Effector memory CD4-positive, alpha-beta T cell (primary cell): ENCODE results near the gene COQ2.

Source experiments
- DNase-seq, 3 donors: peaks; one replicate each; pipeline ENCODE4 v3.0.0-alpha.2; 2020
- H3K27ac ChIP-seq: 2 replicates; pipeline ENCODE4 v1.7.0; 2013; ENCODE audit warnings: mild to moderate bottlenecking, low read length, moderate library complexity; ENCODE audit not compliant: insufficient read depth, poor library complexity, severe bottlenecking
- H3K27me3 ChIP-seq: replicated peaks from 2 replicates; pipeline ENCODE4 v1.7.0; 2013; ENCODE audit warnings: mild to moderate bottlenecking, low read length; ENCODE audit not compliant: insufficient read depth, control insufficient read depth, poor library complexity, severe bottlenecking
- H3K36me3 ChIP-seq: 2 replicates; pipeline ENCODE4 v1.7.0; 2013; ENCODE audit warnings: mild to moderate bottlenecking, low read length, moderate library complexity; ENCODE audit not compliant: control insufficient read depth, insufficient read depth
- H3K4me1 ChIP-seq: 2 replicates; pipeline ENCODE4 v1.7.0; 2013; ENCODE audit warnings: low read length, mild to moderate bottlenecking; ENCODE audit not compliant: control insufficient read depth, insufficient read depth, poor library complexity, severe bottlenecking
- H3K4me3 ChIP-seq: 2 replicates; pipeline ENCODE4 v1.7.0; 2013; ENCODE audit warnings: low read length, low read depth, mild to moderate bottlenecking; ENCODE audit not compliant: insufficient read depth, poor library complexity, severe bottlenecking
- H3K9me3 ChIP-seq: 2 replicates; pipeline ENCODE4 v1.7.0; 2013; ENCODE audit warnings: mild to moderate bottlenecking, low read length, moderate library complexity; ENCODE audit not compliant: control insufficient read depth

The COQ2 gene

GRCh38 chr4:83267121-83267829, 17.3 kb downstream of the COQ2 start:
- H3K9me3 ChIP-seq, result no peaks in the 10 kb centered on the region
- H3K27me3 ChIP-seq, result no peaks in the 10 kb centered on the region
- H3K27ac ChIP-seq, result no peak overlapping the region
- no peaks in the 10 kb centered on the region for H3K36me3 ChIP-seq
- DNase-seq, result no peak
- no peaks in the 10 kb centered on the region for H3K4me1 ChIP-seq
- H3K4me3 ChIP-seq, result no peak overlapping the region

- no peak for DNase-seq
- no peak overlapping the region for H3K27ac ChIP-seq
- H3K36me3 ChIP-seq, result no peaks in the 10 kb centered on the region
- H3K4me3 ChIP-seq, result no peak overlapping the region
- H3K4me1 ChIP-seq, result no peaks in the 10 kb centered on the region
- H3K27me3 ChIP-seq, result no peaks in the 10 kb centered on the region
- no peaks in the 10 kb centered on the region for H3K9me3 ChIP-seq
Observed at GRCh38 chr4:83266689-83267088, 17.9 kb downstream of the COQ2 start.

- no peak for DNase-seq
- Histone ChIP-seq H3K36me3 (no peaks in the 10 kb centered on the region), H3K4me1 (peaks cover 3% of the 10 kb centered on the region), H3K27ac (no peak overlapping the region), H3K27me3 (no peaks in the 10 kb centered on the region), H3K9me3 (no peaks in the 10 kb centered on the region), H3K4me3 (no peak overlapping the region)
Observed at GRCh38 chr4:83263106-83263505, 21.5 kb downstream of the COQ2 start.

GRCh38 chr4:83262682-83263081, 21.9 kb downstream of the COQ2 start:
- no peaks in the 10 kb centered on the region for H3K36me3 ChIP-seq
- no peaks in the 10 kb centered on the region for H3K9me3 ChIP-seq
- H3K4me1 ChIP-seq, result peaks cover 3% of the 10 kb centered on the region
- H3K4me3 ChIP-seq, result no peak overlapping the region
- no peaks in the 10 kb centered on the region for H3K27me3 ChIP-seq
- no peak overlapping the region for H3K27ac ChIP-seq
- DNase-seq, result no peak

GRCh38 chr4:83261307-83261706, 23.3 kb downstream of the COQ2 start:
- DNase-seq, result no peak
- no peak overlapping the region for H3K27ac ChIP-seq
- peaks cover 3% of the 10 kb centered on the region for H3K4me1 ChIP-seq
- no peak overlapping the region for H3K4me3 ChIP-seq
- no peaks in the 10 kb centered on the region for H3K27me3 ChIP-seq
- no peaks in the 10 kb centered on the region for H3K36me3 ChIP-seq
- H3K9me3 ChIP-seq, result no peaks in the 10 kb centered on the region

GRCh38 chr4:83259586-83259985, 25.0 kb downstream of the COQ2 start:
- no peak for DNase-seq
- Histone ChIP-seq H3K9me3 (no peaks in the 10 kb centered on the region), H3K4me1 (peaks cover 3% of the 10 kb centered on the region), H3K4me3 (no peak overlapping the region), H3K27me3 (no peaks in the 10 kb centered on the region), H3K36me3 (no peaks in the 10 kb centered on the region), H3K27ac (no peak overlapping the region)

GRCh38 chr4:83258461-83258860, 26.1 kb downstream of the COQ2 start:
- no peaks in the 10 kb centered on the region for H3K9me3 ChIP-seq
- H3K36me3 ChIP-seq, result no peaks in the 10 kb centered on the region

GRCh38 chr4:83257811-83258210, 26.8 kb downstream of the COQ2 start:
- Histone ChIP-seq H3K9me3 (no peaks in the 10 kb centered on the region), H3K4me3 (no peak overlapping the region), H3K4me1 (peaks cover 3% of the 10 kb centered on the region), H3K36me3 (no peaks in the 10 kb centered on the region), H3K27me3 (no peaks in the 10 kb centered on the region), H3K27ac (no peak overlapping the region)
- DNase-seq, result no peak

More at GRCh38 chr4:83258461-83258860, 26.1 kb downstream of the COQ2 start:
- no peak for DNase-seq
- no peak overlapping the region for H3K4me3 ChIP-seq
- H3K27me3 ChIP-seq, result no peaks in the 10 kb centered on the region
- H3K4me1 ChIP-seq, result peaks cover 3% of the 10 kb centered on the region
- H3K27ac ChIP-seq, result no peak overlapping the region

- DNase-seq, result no peak
- no peak overlapping the region for H3K4me3 ChIP-seq
- no peaks in the 10 kb centered on the region for H3K27me3 ChIP-seq
- H3K4me1 ChIP-seq, result peaks cover 3% of the 10 kb centered on the region
- no peak overlapping the region for H3K27ac ChIP-seq
- H3K36me3 ChIP-seq, result no peaks in the 10 kb centered on the region
- H3K9me3 ChIP-seq, result no peaks in the 10 kb centered on the region
Observed at GRCh38 chr4:83255584-83255983, 29.0 kb downstream of the COQ2 start.

- no peak overlapping the region for H3K4me3 ChIP-seq
- H3K27me3 ChIP-seq, result no peaks in the 10 kb centered on the region
- no peak overlapping the region for H3K27ac ChIP-seq
- no peaks in the 10 kb centered on the region for H3K36me3 ChIP-seq
- H3K4me1 ChIP-seq, result no peaks in the 10 kb centered on the region
- peak; percentile 43 to 52 (median 48) for DNase-seq
- no peaks in the 10 kb centered on the region for H3K9me3 ChIP-seq
Observed at GRCh38 chr4:83252782-83253405, 31.7 kb downstream of the COQ2 start.
